ENCODE measurements around the gene CDC42BPA. TPM values are rescaled to one million over a fixed set of nuclear protein-coding genes. Genes with fewer than 3 reads are reported as not detected.

The CDC42BPA gene
- total RNA-seq, 2 experiments from 2014 or later = 2.7 to 3.0 TPM

- H3K4me1 Mint-ChIP-seq = peaks cover 2% of the 10 kb centered on the region
- no peak overlapping the region for H3K27ac Mint-ChIP-seq
- peaks cover 11% of the 10 kb centered on the region for H3K27me3 Mint-ChIP-seq
- no peaks in the 10 kb centered on the region for H3K36me3 Mint-ChIP-seq
- H3K9me3 Mint-ChIP-seq = no peaks in the 10 kb centered on the region
- no peak overlapping the region for H3K4me3 Mint-ChIP-seq
- DNase-seq = no peak
Observed at GRCh38 chr1:227072991-227073390, 245.3 kb downstream of the CDC42BPA start.

DNA sequence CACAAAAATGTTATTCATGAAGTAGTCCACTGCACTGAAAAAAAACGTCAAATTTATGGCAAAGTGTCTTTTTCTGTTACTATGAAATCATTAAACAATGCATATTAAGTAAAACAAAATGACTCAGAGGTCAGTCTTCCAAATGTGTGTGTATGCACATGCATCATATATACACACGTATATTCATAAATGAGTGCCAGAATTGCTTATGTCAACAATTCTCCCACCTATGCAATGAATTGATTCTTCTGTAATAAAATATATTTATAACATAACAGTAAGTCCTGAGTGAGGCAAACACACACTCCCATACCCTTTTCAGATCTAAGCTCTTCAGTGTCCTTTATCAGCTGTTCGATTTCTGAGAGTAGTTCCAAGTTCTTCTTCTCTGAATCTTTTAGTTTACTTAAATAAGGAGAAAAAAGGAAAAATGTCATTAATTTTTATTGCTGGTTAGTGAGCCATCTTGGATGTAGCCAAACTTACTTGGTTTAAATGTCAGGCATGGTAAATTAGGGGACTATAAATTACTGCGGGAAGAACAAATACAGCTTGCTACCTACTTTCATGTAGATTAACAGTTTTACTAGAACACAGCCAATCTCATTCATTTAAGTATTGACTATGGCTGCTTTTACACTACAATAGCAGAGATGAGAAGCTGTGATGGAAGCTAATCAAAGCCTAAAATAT, 246.3 kb downstream of the CDC42BPA start:
- no peaks in the 10 kb centered on the region for H3K9me3 Mint-ChIP-seq
- no peak for DNase-seq
- peaks cover 11% of the 10 kb centered on the region for H3K27me3 Mint-ChIP-seq
- peaks cover 2% of the 10 kb centered on the region for H3K4me1 Mint-ChIP-seq
- no peaks in the 10 kb centered on the region for H3K36me3 Mint-ChIP-seq
- no peak overlapping the region for H3K4me3 Mint-ChIP-seq
- H3K27ac Mint-ChIP-seq = no peak overlapping the region

DNA sequence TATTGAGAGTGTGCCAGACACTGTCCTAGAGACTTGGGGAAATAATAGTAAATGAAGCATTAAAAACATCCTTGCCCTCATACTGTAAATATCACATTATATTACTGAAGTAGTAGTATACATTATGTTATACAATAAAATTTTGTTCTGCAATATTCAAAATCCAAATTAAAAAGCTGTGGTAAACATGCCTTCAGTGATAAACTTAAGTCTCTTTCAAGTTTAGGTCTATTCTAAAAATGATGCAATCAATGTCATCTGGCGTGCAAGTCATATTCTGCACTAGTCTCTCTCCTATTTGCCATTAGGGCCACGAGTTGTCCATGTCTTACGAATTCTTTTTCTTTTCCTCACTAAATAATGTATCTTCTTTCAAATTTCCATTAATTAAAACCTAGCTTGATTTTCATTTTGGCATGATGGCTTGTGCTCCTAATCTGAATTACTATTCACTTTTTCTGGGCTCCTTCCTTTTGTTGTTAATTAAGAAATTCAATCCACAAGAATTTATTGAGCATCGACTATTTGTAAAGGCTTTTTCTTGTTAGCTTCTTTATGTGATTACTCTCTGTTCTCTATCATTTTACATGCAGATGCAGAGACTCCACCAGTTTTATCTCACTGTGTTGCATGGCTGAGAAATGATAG, 247.5 kb downstream of the CDC42BPA start:
- no peak overlapping the region for H3K27ac Mint-ChIP-seq
- peaks cover 8% of the 10 kb centered on the region for H3K27me3 Mint-ChIP-seq
- H3K4me1 Mint-ChIP-seq = peaks cover 2% of the 10 kb centered on the region
- DNase-seq = no peak
- H3K36me3 Mint-ChIP-seq = no peaks in the 10 kb centered on the region
- no peaks in the 10 kb centered on the region for H3K9me3 Mint-ChIP-seq
- H3K4me3 Mint-ChIP-seq = no peak overlapping the region

GRCh38 chr1:227069490-227069889, 248.8 kb downstream of the CDC42BPA start:
- Mint-ChIP-seq H3K27me3 (peaks cover 11% of the 10 kb centered on the region), H3K4me3 (no peak overlapping the region), H3K36me3 (no peaks in the 10 kb centered on the region), H3K4me1 (peaks cover 2% of the 10 kb centered on the region), H3K27ac (no peak overlapping the region), H3K9me3 (no peaks in the 10 kb centered on the region)
- no peak for DNase-seq

GRCh38 chr1:227068883-227069282, 249.4 kb downstream of the CDC42BPA start:
- Mint-ChIP-seq H3K27ac (no peak overlapping the region), H3K27me3 (peaks cover 14% of the 10 kb centered on the region), H3K4me1 (peaks cover 2% of the 10 kb centered on the region), H3K36me3 (no peaks in the 10 kb centered on the region), H3K4me3 (no peak overlapping the region), H3K9me3 (no peaks in the 10 kb centered on the region)
- no peak for DNase-seq

- H3K4me1 Mint-ChIP-seq = peaks cover 4% of the 10 kb centered on the region
- H3K27ac Mint-ChIP-seq = no peak overlapping the region
- no peaks in the 10 kb centered on the region for H3K9me3 Mint-ChIP-seq
- peaks cover 14% of the 10 kb centered on the region for H3K27me3 Mint-ChIP-seq
- DNase-seq = no peak
- no peak overlapping the region for H3K4me3 Mint-ChIP-seq
- H3K36me3 Mint-ChIP-seq = no peaks in the 10 kb centered on the region
Observed at GRCh38 chr1:227066999-227067398, 251.3 kb downstream of the CDC42BPA start.

- H3K4me3 Mint-ChIP-seq = no peak overlapping the region
- peaks cover 10% of the 10 kb centered on the region for H3K27me3 Mint-ChIP-seq
- H3K4me1 Mint-ChIP-seq = peaks cover 4% of the 10 kb centered on the region
- H3K27ac Mint-ChIP-seq = no peak overlapping the region
- peaks cover 2% of the 10 kb centered on the region for H3K9me3 Mint-ChIP-seq
- peaks cover 4% of the 10 kb centered on the region for H3K36me3 Mint-ChIP-seq
- no peak for DNase-seq
Observed at GRCh38 chr1:227065311-227065710, 253.0 kb downstream of the CDC42BPA start.

- peaks cover 4% of the 10 kb centered on the region for H3K36me3 Mint-ChIP-seq
- no peak overlapping the region for H3K27ac Mint-ChIP-seq
- DNase-seq = no peak
- H3K9me3 Mint-ChIP-seq = peaks cover 7% of the 10 kb centered on the region
- peaks cover 4% of the 10 kb centered on the region for H3K4me1 Mint-ChIP-seq
- no peak overlapping the region for H3K4me3 Mint-ChIP-seq
- peaks cover 7% of the 10 kb centered on the region for H3K27me3 Mint-ChIP-seq
Observed at GRCh38 chr1:227062306-227062705, 256.0 kb downstream of the CDC42BPA start.

DNA sequence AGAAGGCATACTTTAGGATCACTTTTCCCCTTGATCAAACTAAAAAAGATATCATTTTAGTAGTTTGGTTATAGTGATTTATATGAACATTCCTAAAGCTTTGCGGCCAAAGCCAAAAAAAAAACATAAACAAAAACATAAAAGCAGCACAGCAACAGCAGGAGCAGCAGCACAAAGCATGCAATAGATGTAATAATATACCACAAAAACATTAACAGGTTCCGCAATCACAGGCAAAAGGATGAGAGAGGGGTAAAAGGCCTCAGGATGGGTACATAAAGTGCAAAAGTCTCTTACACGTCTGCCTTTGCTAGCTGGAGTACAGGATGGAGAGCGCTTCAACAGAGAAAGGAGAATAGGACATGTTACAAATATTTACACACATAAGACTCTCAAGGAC, 259.2 kb downstream of the CDC42BPA start:
- Mint-ChIP-seq H3K36me3 (peaks cover 4% of the 10 kb centered on the region), H3K4me3 (no peak overlapping the region), H3K9me3 (peaks cover 7% of the 10 kb centered on the region), H3K4me1 (peaks cover 4% of the 10 kb centered on the region), H3K27ac (no peak overlapping the region), H3K27me3 (no peaks in the 10 kb centered on the region)
- no peak for DNase-seq

GRCh38 chr1:227058321-227058751, 260.0 kb downstream of the CDC42BPA start:
- H3K27ac Mint-ChIP-seq = no peak overlapping the region
- no peak overlapping the region for H3K4me3 Mint-ChIP-seq
- H3K27me3 Mint-ChIP-seq = no peaks in the 10 kb centered on the region
- peaks cover 7% of the 10 kb centered on the region for H3K9me3 Mint-ChIP-seq
- DNase-seq = no peak
- peaks cover 4% of the 10 kb centered on the region for H3K4me1 Mint-ChIP-seq
- peaks cover 4% of the 10 kb centered on the region for H3K36me3 Mint-ChIP-seq

GRCh38 chr1:227049253-227049652, 269.0 kb downstream of the CDC42BPA start:
- Mint-ChIP-seq H3K36me3 (no peaks in the 10 kb centered on the region), H3K27me3 (peaks cover 15% of the 10 kb centered on the region), H3K4me3 (no peak overlapping the region), H3K27ac (no peak overlapping the region), H3K4me1 (no peaks in the 10 kb centered on the region), H3K9me3 (no peaks in the 10 kb centered on the region)
- DNase-seq = no peak

DNA sequence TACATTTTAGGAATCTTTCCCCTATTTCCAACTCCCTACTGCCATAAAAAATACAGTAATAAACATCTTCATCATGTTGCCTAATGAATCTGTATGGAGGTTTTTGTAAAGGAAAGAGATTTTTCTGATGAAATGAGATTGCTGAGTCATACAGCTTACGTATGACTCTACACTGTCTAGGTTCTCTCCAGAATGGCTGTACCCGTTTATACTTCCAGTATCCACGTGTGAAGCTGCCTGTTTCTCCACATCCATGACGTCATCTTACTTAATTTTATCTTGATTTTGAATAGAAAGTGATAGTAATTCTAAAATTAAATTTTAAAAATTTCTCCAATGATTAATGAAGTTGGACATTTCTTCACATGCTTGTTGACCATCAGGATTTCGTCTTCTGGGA, 274.5 kb downstream of the CDC42BPA start:
- no peak for DNase-seq
- peaks cover 15% of the 10 kb centered on the region for H3K27me3 Mint-ChIP-seq
- H3K36me3 Mint-ChIP-seq = no peaks in the 10 kb centered on the region
- H3K4me1 Mint-ChIP-seq = no peaks in the 10 kb centered on the region
- no peak overlapping the region for H3K27ac Mint-ChIP-seq
- H3K9me3 Mint-ChIP-seq = no peaks in the 10 kb centered on the region
- no peak overlapping the region for H3K4me3 Mint-ChIP-seq

- Mint-ChIP-seq H3K27ac (no peak overlapping the region), H3K27me3 (peaks cover 15% of the 10 kb centered on the region), H3K4me3 (no peak overlapping the region), H3K4me1 (no peaks in the 10 kb centered on the region), H3K36me3 (no peaks in the 10 kb centered on the region), H3K9me3 (no peaks in the 10 kb centered on the region)
- DNase-seq = no peak
Observed at GRCh38 chr1:227042292-227042691, 276.0 kb downstream of the CDC42BPA start.

DNA sequence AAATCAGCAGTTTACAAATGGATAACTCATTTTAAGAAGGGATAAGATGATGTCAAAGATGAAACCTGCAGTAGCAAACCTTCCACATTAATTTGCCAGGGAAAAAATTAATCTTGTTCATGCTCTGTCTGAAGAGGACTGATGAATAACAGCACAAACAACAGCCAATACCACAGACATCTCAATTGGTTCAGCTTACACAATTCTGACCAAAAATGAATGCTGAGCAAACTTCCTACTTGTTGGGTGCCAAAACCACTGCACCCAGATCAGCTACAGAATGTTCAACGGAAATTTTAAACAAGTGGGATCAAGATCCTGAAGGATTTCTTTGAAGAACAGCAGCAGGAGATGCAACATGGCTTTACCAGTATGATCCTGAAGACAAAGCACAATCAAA, 279.9 kb downstream of the CDC42BPA start:
- H3K36me3 Mint-ChIP-seq = no peaks in the 10 kb centered on the region
- DNase-seq = no peak
- no peak overlapping the region for H3K4me3 Mint-ChIP-seq
- no peaks in the 10 kb centered on the region for H3K4me1 Mint-ChIP-seq
- H3K27me3 Mint-ChIP-seq = peaks cover 4% of the 10 kb centered on the region
- H3K27ac Mint-ChIP-seq = no peak overlapping the region
- H3K9me3 Mint-ChIP-seq = no peaks in the 10 kb centered on the region

- no peak overlapping the region for H3K27ac Mint-ChIP-seq
- H3K9me3 Mint-ChIP-seq = no peaks in the 10 kb centered on the region
- no peaks in the 10 kb centered on the region for H3K27me3 Mint-ChIP-seq
- DNase-seq = no peak
- H3K4me3 Mint-ChIP-seq = no peak overlapping the region
- H3K36me3 Mint-ChIP-seq = no peaks in the 10 kb centered on the region
- no peaks in the 10 kb centered on the region for H3K4me1 Mint-ChIP-seq
Observed at GRCh38 chr1:227037121-227037520, 281.2 kb downstream of the CDC42BPA start.

DNA sequence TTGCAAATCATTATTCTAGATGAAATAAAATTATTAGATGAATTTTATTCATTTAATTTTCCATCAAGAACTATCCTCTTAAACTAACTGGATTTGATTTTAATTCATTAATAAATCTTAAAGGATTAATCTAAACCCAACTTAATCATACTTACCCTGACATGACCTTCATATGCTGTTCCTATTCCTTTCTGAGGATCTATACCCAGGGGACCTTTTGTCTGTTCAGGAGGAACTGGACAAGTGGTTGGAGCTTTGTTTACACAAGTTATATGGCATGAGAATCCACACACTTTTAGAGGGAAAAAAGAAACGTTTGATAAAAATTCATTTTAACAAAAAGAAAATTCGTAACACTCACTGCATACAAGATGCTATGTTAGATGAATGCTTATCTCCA, 283.0 kb downstream of the CDC42BPA start:
- Mint-ChIP-seq H3K4me1 (no peaks in the 10 kb centered on the region), H3K27ac (no peak overlapping the region), H3K27me3 (no peaks in the 10 kb centered on the region), H3K9me3 (no peaks in the 10 kb centered on the region), H3K36me3 (no peaks in the 10 kb centered on the region), H3K4me3 (no peak overlapping the region)
- DNase-seq = no peak

All from activated naive CD8-positive, alpha-beta T cell treated with anti-CD3 and anti-CD28 coated beads for 36 hours (primary cell).